SK-MEL-5 (cell line): Measurements from ENCODE around the gene ZNF219. TPM values are rescaled to one million over a fixed set of nuclear protein-coding genes. Genes with fewer than 3 reads are reported as not detected.

Experiments
- DNase-seq: peaks from one replicate; pipeline ENCODE4 v3.0.0-alpha.2; 2016; ENCODE audit warnings: low read depth, low spot score
- in situ Hi-C: cut with HindIII; loops from 2 replicates; pipeline ENCODE4 v1.10.0; 2016; ENCODE audit warnings: low sequenced_read_pairs, high pct_unique_total_duplicates, low pct_unique_long_range_greater_than_20kb
- small RNA-seq, 2 experiments: library from RNA; depleted of rRNA; stranded (forward); fragments of <200 nt; gene quantifications; one replicate each; pipeline ENCODE3, GENCODE V24; 2014
- total RNA-seq: library from RNA; depleted of rRNA; stranded (reverse); fragments of >200 nt; shearing (Covaris generic); gene quantifications from 2 replicates; pipeline ENCODE4 v1.2.3, GENCODE V29; 2014; rRNA removed

Gene ZNF219
- total RNA-seq, 1 experiment from 2014 or later: 5.9 TPM

DNA sequence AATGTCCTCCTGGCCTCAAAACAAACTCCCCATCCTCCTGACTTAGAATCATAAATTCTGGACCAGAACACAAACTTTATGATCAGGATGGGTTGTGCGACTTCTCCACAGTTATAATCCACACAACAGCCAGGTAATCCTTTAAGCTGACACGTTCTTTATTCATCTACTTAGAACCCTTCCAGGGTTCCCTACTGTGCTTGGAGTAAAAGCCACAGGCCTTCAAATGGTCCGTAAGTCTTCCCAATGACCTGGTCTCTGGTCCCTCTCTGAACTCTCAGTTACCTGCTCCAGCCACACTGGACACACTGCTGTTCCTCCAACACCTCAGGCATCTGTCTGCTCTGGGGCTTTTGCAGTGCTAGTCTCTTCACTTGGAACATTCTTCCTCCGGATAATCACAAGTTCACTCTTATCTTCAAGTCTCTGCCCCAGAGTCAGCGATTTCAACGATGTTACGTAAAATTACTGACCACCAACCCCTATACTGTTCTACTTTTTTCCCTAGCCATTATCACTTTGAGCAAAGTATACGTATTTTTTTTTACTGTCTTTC lies 58.0 kb downstream of the ZNF219 start:
- DNase-seq: no peak
- in situ Hi-C loops: no loop called here

Small RNA genes within 50 kb of the gene (small RNA-seq; reads per million reads assigned to genes)
- gene RNU6-252P: 0 reads per million in 2 experiments

Other genes starting within 250 kb of the ZNF219 start
- not detected in 2 replicates for gene RNASE3, start 207.3 kb downstream of the ZNF219 start, total RNA-seq
- not detected in 2 replicates for gene RNASE2, start 143.2 kb downstream of the ZNF219 start, total RNA-seq
- gene METTL17, start 108.7 kb downstream of the ZNF219 start, total RNA-seq: 38.0 and 47.1 TPM in 2 replicates
- gene SLC39A2, start 99.4 kb downstream of the ZNF219 start, total RNA-seq: not detected in 2 replicates
- gene NDRG2, start 73.6 kb downstream of the ZNF219 start, total RNA-seq: 12.0 and 13.4 TPM in 2 replicates
- gene TPPP2, start 68.4 kb downstream of the ZNF219 start, total RNA-seq: not detected in 2 replicates
- gene RNASE13, start 63.8 kb downstream of the ZNF219 start, total RNA-seq: not detected in 2 replicates
- not detected in 2 replicates for gene RNASE7, start 56.3 kb downstream of the ZNF219 start, total RNA-seq
- not detected in 2 replicates for gene RNASE8, start 40.8 kb downstream of the ZNF219 start, total RNA-seq
- 16.0 and 19.7 TPM in 2 replicates for gene ARHGEF40, start 28.4 kb downstream of the ZNF219 start, total RNA-seq
- 0.11 TPM in 1 of 2 replicates, not detected in the other for gene TMEM253, start 2.4 kb upstream of the ZNF219 start, total RNA-seq
- not detected in 2 replicates for gene OR5AU1, start 57.4 kb upstream of the ZNF219 start, total RNA-seq
- 520 and 523 TPM in 2 replicates for gene HNRNPC, start 170.8 kb upstream of the ZNF219 start, total RNA-seq
- 0.08 and 0.21 TPM in 2 replicates for gene RPGRIP1, start 181.4 kb upstream of the ZNF219 start, total RNA-seq